Activated CD4-positive, alpha-beta T cell treated with anti-CD3 and anti-CD28 coated beads, Interleukin-2, amount 50 U/mL, for 16 hours (primary cell): Measurements from ENCODE around the gene TCTA.

Experiments
- DNase-seq: peaks from one replicate; pipeline ENCODE4 v3.0.0-alpha.2; 2020

TCTA gene

DNA sequence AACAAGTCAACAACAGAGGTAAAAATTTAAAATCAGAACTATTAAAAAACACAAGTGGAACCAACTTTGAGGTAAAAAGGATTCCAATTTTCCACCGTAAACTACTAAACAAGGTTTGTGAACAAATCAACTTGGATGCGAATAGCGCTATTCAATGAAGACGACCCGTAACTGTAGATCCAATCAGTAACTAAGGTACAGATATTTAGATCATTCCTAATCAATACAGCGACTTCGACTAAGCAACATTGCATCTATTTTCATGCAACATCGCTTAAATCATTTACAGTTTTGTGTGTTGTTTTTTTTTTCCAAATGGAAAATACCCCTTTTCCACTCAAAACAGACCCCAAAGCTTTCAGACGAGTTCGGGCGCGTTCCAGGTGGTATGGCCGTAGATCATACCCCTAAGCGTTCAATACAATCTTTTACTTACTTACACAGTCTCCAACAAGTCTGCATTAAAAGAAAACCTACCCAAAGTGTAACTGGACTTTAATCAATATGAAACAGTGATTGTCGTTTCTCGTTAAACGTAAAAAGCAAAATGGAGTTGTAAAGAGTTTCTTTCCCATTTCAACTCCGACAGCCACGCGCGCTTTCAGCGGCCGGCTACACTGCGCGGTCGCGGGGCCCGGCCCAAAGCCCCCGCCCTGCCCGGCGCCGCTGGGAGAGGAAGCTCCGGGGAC, 1.2 kb upstream of the TCTA start:
- peak; percentile 39 for DNase-seq

GRCh38 chr3:49411535-49411967, 672 bp upstream of the TCTA start:
- DNase-seq: no peak

DNA sequence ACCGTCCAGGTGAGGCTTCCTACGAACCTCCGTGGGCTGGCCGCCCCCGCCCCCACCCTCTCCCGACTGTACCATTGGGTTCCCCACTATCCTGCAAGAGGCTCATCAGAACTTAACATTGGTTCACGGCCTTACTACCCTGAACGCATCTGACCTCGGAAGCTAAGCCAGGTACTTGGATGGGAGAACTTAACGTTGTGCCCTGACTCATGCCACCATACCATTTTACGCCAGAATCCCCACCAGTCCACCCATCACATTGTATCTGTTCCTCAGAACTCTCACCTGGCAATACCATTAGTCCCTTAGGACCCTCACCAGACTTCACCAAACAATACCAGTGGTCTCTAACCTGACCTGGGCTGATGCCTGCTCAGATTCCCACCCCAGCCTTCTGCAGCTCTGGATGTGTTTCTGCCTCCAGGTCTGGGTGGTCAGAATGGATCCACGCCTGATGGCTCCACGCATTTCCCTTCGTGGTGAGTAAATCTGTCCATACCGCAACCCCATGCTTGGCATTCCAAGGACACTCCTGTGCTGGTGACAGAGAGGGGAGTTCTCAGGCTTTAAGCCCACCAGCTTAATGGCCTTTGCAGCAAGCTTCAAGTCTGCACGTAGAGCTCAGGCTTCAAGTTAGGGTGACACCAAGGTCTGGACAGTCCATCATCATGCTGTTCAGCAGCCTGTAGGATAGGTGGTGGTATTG, 562 bp downstream of the TCTA start:
- no peak for DNase-seq

DNA sequence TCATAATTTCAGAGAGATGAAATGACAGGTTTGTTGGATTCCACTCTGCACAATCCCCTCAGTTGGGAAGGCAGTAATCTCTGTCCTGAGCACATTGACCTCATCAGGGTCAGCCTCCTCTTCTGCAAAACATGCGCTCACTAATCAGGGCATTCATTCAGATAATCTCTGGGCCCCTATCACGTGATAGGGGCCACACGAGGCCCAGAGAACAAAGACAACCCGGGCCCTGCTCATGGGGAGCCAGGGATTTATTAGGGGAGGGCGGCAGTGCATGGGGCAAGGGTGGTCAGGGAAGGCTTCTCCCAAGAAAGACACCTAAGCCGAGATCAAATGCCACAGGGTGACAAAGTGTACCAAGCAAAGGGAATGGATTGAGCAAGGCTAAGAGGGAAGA, 1.1 kb downstream of the TCTA start:
- no peak for DNase-seq

- no peak for DNase-seq
These were observed 2.5 kb downstream of the TCTA start for GRCh38 chr3:49414753-49415152.

- peak; percentile 67 for DNase-seq
These were observed 3.8 kb downstream of the TCTA start for GRCh38 chr3:49415931-49416601.

DNA sequence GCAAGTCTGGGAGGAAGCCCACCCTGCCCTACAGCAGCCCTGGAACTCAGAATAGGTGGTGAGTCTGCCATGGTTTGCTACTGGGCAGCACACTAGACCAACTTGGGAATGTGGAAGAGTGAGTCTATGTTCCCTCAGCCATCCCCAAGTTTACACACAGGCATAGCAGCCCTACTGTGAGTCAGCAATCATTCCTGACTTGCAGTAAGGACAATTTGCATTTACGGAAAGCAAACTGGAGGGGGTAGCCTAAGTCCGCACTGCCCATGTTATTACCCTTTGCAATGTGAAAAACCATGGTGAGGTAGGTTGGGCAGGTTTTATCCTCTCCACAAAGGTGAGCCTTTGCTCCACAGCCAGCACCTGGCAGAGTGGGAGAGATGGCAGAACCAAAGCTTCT, 4.6 kb downstream of the TCTA start:
- DNase-seq: no peak

- DNase-seq: no peak
These were observed 5.4 kb downstream of the TCTA start for GRCh38 chr3:49417516-49418120.

DNA sequence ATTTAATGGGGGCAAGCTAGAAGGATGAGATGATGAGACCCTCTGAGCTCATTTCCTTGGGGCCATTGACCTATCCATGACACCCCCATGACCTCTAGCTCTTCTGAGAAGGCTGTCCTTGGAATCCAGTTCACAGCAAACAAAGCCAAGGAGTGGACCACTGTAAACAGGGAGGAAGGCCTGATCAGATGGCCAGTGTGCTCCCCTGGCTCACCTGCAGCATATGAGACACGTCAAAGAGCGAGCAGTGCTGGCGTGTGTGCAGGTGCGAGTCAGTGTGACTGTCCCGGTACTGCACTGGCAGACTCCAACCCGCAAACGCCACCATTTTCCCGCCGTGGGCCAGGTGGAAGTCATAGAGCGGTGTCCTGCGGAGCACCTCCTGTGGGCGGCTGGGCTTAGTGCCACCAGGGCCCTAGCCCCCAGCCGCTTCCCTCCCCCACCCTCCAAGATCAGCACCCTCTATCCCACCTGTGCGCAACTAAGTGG, 9.7 kb downstream of the TCTA start:
- no peak for DNase-seq

GRCh38 chr3:49422379-49423248, 10.4 kb downstream of the TCTA start, which contains the start of gene AMT:
TSS of gene AMT (minus strand) at chr3:49422473. CDS start at chr3:49422450, 23 bp downstream.
- DNase-seq: no peak

DNA sequence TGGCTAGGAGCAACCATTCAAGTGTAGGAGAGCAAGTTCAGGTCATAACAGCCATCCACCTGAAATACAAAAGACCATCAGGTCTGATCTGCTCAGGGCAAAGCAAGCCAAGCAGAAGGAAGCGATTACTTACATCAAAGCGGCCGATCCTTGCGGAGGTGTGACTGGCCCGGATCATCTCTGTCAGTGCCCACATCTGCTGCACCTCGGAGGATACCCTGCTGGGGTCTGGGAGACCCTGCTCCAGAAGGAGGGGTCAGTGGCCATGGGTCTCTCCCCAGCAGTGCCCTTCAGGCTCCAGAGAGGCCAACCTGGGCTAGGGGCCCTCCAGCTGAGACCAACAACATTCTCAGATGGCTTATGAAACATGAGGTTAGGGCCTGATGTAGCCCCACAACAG, 12.6 kb downstream of the TCTA start:
- no peak for DNase-seq

DNA sequence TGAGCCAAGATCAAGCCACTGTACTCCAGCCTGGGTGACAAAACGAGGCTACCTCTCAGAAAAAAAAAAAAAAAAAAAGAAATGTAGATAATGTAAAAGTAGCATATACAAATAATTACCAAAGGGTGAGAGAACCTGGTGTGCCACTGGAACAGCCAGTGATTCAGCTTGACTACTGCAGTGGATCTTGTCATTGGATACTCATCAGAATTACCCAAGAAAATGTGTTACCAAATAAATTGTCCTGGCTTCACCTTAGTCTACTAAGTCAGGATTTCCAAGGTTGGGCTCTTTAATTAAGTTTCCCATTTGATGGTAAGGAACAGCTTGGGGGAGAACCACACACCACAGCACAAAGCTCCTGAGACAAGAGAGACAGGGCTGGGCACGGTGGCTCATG, 15.4 kb downstream of the TCTA start:
- no peak for DNase-seq

- no peak for DNase-seq
These were observed 16.5 kb downstream of the TCTA start for GRCh38 chr3:49428752-49429080.

- no peak for DNase-seq
These were observed 22.5 kb downstream of the TCTA start for GRCh38 chr3:49434731-49435130.

DNA sequence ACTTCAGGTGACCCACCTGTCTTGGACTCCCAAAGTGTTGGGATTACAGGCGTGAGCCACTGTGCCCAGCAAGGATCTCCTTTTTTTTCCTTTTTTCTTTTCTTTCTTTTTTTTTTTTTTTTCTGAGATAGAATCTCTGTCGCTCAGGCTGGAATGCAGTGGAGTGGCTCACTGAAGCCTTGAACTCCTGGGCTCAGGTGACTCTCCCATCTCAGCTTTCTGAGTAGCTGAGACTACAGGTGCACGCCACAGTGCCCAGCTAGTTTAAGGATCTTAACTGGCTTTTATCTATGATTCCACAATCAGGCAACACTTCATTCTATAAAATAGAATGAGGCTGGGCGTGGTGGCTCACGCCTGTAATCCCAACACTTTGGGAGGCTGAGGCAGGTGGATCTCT, 33.2 kb downstream of the TCTA start:
- DNase-seq: no peak

GRCh38 chr3:49453621-49454020, 41.4 kb downstream of the TCTA start:
- DNase-seq: no peak

DNA sequence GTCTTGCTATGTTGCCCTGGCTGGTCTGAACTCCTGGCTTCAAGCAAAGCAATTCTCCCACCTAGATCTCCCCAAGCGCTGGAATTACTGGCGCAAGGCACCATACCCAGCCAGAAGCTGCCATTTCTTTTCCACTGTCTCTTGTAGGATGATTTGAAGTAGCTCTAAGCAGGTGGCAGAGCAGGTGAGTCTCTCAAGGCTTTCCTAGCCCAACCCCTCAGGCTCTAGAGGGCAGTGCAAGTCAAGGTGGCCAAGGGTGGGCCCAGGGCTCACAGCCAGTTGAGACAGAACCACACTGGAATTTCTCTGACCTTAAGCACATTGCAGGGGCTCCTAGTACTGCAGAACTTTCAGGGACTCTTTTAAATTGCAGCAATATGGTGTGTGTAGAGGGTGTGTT, 42.2 kb downstream of the TCTA start:
- no peak for DNase-seq

GRCh38 chr3:49454898-49455681, 42.9 kb downstream of the TCTA start:
- DNase-seq: no peak

GRCh38 chr3:49456466-49456865, 44.2 kb downstream of the TCTA start:
- DNase-seq: no peak

GRCh38 chr3:49460188-49460890, 48.1 kb downstream of the TCTA start:
- no peak for DNase-seq

DNA sequence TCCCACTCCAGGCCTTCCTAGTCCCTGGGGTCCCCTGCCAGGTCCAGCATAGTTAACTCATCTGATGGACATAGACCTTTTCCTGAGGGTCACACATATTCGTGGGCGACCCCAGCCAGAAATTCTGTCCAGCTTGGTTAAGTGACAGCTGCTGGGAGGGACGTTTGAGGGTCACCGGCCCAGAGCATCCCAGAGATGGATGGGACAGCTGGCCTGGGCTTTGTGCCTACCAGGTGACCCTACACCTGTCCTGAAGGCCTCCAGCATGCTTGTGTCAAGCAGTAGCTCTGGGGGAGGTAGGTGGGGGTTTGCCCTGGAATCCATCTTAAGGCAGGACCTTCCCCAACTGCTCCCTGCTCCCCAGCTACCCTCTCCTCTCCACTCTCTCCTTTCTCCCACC, 48.7 kb downstream of the TCTA start:
- no peak for DNase-seq
